GM12892 (cell line): ENCODE measurements around the gene COG2.

Source experiments
- POLR2AphosphoS5 ChIP-seq: IDR thresholded peaks from 2 replicates; pipeline ENCODE4 v1.6.1; 2011; ENCODE audit warnings: low read depth, low read length, control low read depth
- TAF1 ChIP-seq: IDR thresholded peaks from 2 replicates; pipeline ENCODE4 v1.6.1; 2011; ENCODE audit warnings: low read depth, mild to moderate bottlenecking, control low read depth, low read length, borderline replicate concordance

DNA sequence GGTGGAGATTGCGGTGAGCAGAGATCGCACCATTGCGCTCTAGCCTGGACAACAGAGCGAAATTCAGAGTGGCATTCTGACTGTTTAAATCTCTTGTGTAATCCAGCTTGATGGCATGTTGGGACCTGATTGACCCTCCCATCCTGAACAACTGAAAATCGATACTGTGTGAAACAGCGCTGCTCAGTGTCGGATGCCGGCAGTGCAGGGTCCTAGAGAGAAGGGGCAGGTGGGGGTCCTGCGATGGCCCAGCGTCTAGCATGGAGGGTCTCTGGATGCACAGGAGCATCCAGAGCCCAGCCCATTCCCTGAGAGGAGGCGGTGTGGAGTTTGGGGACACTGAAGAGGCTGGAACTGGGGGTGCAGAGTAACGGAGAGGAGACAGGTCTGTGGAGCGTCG, 55.8 kb downstream of the COG2 start:
- TF ChIP-seq POLR2AphosphoS5: no peak
- no peak for TF ChIP-seq TAF1
